Heart right ventricle (tissue), 16 donors: ENCODE results near the gene KPNA1. TPM values are rescaled to one million over a fixed set of nuclear protein-coding genes. Genes with fewer than 3 reads are reported as not detected.

Source experiments
- ATAC-seq, 8 donors: fragments of 200-7000 bp; cut with Tn5 transposase; one replicate each; pipeline ENCODE4 v1.9.1; 2020; ENCODE audit warnings: mild to moderate bottlenecking in 8 of 8, moderate library complexity in 8 of 8, moderate number of reproducible peaks in 1 of 8
- DNase-seq, 2 donors: peaks; one replicate each; pipeline ENCODE4 v3.0.0-alpha.2; 2020
- H3K27ac ChIP-seq, 10 donors: fragments of 200-600 bp; sonication (generic) in 2 of 10; one replicate each; pipeline versions ENCODE4 v1.5.0 to v1.8.0; 2020 to 2022; ENCODE audit warnings: mild to moderate bottlenecking in 3 of 10
- H3K27me3 ChIP-seq, 7 donors: fragments of 200-600 bp; one replicate each; pipeline ENCODE4 v1.8.0; 2021 to 2022; ENCODE audit warnings: mild to moderate bottlenecking in 2 of 7
- H3K36me3 ChIP-seq, 9 donors: fragments of 200-600 bp; sonication (generic) in 1 of 9; one replicate each; pipeline versions ENCODE4 v1.5.0 to v1.8.0; 2020 to 2022; ENCODE audit warnings: mild to moderate bottlenecking in 2 of 9
- H3K4me1 ChIP-seq, 9 donors: fragments of 200-600 bp; sonication (generic) in 1 of 9; one replicate each; pipeline versions ENCODE4 v1.5.0 to v1.8.0; 2020 to 2022; ENCODE audit warnings: mild to moderate bottlenecking in 4 of 9
- H3K4me3 ChIP-seq, 10 donors: fragments of 200-600 bp; sonication (generic) in 2 of 10; one replicate each; pipeline versions ENCODE4 v1.5.0 to v1.8.0; 2020 to 2022; ENCODE audit warnings: mild to moderate bottlenecking in 7 of 10, moderate library complexity in 2 of 10
- H3K9me3 ChIP-seq, 11 donors: fragments of 200-600 bp in 10 of 11; sonication (generic) in 2 of 11; one replicate each; pipeline versions ENCODE4 v1.5.0 to v1.8.0; 2013 to 2022; ENCODE audit warnings: mild to moderate bottlenecking in 2 of 11, control low read depth in 1 of 11, moderate library complexity in 1 of 11
- CTCF ChIP-seq, 9 donors: fragments of 200-600 bp; sonication (generic) in 2 of 9; IDR thresholded peaks; one replicate each; pipeline versions ENCODE4 v1.5.0 to v1.8.0; 2021 to 2022; ENCODE audit warnings: antibody characterized with exemption in 9 of 9, mild to moderate bottlenecking in 5 of 9, moderate library complexity in 1 of 9
- WGBS, 2 donors: extraction: QIAGEN DNeasy Blood & Tissue Kit; methylation state at CpG; one replicate each; pipeline ENCODE4 v1.1.7; 2013; ENCODE audit warnings: inconsistent platforms in 1 of 2; 5-methylcytosine and 5-hydroxymethylcytosine counted together
- intact Hi-C, 10 donors: fragments of 100-400 bp; cut with DNase I; formaldehyde crosslinking; loops; one replicate each; pipeline versions ENCODE4 v1.11.1 to v1.14.2; 2022
- polyA plus RNA-seq, 2 donors: library from polyadenylated mRNA; stranded (reverse); fragments of 200-250 nt; gene quantifications; one replicate each; pipeline ENCODE4 v1.2.3, GENCODE V29; 2013
- total RNA-seq, 10 donors: library from RNA; stranded (reverse); fragmentation: NEBNext Ultra II Directional in 3 of 10; extraction: Animal tissue kit (Norgen Biotek cat#: 25700) in 3 of 10; gene quantifications; one replicate each; pipeline versions ENCODE4 v1.2.1 to v1.2.4, GENCODE V29; 2021 to 2023
- donor health status: Arrhythmogenic right ventricular cardiomyopathy.
- donor health status: ischemic (EF 13 %, LVEDD 7.1; RV severe dilation, severe dysfunction).
- donor health status: healthy with polysubstance abuse.
- donor health status: DM: no; HTN: yes; CAD: no.
- donor health status: DM: no; HTN: no; CAD: no.
- donor health status: ischemic (EF 25% LVEDD 6.9; RV normal size, moderate dysfunction).
- donor health status: ischemic (EF 25% LVEDD 5.7; RV mildly dilated, moderate dysfunction).
- donor health status: healthy.
- donor health status: DM: yes; HTN: yes; CAD: no.
- donor health status: Ischemic cardiomyopathy.
- donor health status: ischemic (EF 35%, LVEDD 5.7; RV mildly dilated, moderate dysfunction).
- donor health status: nonischemic (EF 11% LVEDD 7.7; RV severe dilation, severe dysfunction).
- donor health status: DM: yes; HTN: yes; CAD: no.
- donor health status: PGD.
- donor health status: ischemic (EF 29% LVEDD 5.4; RV normal size, mild dysfunction).
- donor health status: nonischemic (EF 23%, LVEDD 6.1; RV moderate dilation, normal function).

KPNA1 gene
- total and polyA plus RNA-seq, 12 donors: 14.5 to 121 (median 84.1) TPM

DNA sequence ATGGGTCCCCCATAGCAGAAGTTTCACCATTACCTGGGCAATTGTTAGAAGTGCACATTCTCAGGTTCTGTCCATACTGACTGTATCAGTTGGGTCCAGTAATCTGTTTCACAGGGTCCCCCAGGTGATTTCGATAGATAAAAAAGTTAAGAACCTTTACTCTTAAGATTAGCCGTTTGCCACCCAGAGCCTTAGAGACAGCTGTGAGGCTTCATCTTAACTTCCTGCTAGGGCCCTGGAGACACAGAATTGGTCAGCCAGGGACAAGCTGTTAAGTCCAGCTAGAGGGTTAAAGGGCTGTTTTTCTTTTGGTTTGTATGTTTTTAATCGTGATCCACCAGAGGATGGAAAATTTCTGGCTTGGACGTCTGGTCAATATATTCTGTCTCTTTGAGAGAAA lies 124.1 kb downstream of the KPNA1 start:
- WGBS, 2 donors: 48 to 52% methylated on average over 4 of the region's 4 CpGs
- no peak for TF ChIP-seq CTCF (IDR thresholded peaks at IDR 0.05)
- DNase-seq (no peak), ATAC-seq (peak in 7 of 8 donors; percentile 42 to 84 (median 61))
- intact Hi-C loops: loop anchor here in 8 of 10 donors (5.0 to 10.0 kb wide), 6 partner anchors 284 to 404 kb away; partner anchors contain the start of genes PARP14 (in 4 of the 8), HSPBAP1 (in 1 of the 8) and SLC49A4 (in 1 of the 8)
- Histone ChIP-seq H3K9me3 (no peaks in the 10 kb centered on the region), H3K27me3 (no peaks in the 10 kb centered on the region), H3K36me3 (peaks cover 0 to 23% (median 0%) of the 10 kb centered on the region in 9 donors), H3K27ac (peak overlapping the region in 7 of 10 donors; percentile 6 to 64 (median 42)), H3K4me1 (peaks cover 0 to 55% (median 15%) of the 10 kb centered on the region in 9 donors), H3K4me3 (no peak overlapping the region)

DNA sequence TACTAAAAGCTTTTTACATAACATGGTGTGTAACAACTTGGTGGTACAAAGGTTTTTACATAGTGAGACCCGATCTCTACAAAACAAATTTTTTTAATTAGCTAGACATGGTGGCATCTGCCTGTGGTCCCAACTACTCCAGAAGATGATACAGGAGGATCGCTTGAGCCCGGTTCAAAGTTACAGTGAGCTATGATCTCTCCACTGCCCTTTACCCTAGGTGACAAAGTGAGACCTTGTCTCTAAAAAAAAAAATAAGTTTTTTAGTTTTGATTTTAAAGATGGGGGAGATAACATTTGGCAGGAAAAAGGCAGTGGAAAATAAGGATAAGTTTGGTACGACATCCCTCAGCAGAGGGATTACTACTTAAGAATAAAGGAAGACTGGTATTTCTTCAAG lies 124.8 kb downstream of the KPNA1 start:
- 81 to 85% methylated on average over 4 of the region's 4 CpGs for WGBS, 2 donors
- intact Hi-C loops: loop anchor here in 8 of 10 donors (5.0 to 10.0 kb wide), 6 partner anchors 285 to 405 kb away; partner anchors contain the start of genes PARP14 (in 4 of the 8), HSPBAP1 (in 1 of the 8) and SLC49A4 (in 1 of the 8)
- H3K27me3 ChIP-seq: no peaks in the 10 kb centered on the region
- no peaks in the 10 kb centered on the region for H3K9me3 ChIP-seq
- no peak for ATAC-seq
- no peak for DNase-seq
- H3K27ac ChIP-seq: peak overlapping the region in 6 of 10 donors; percentile 32 to 64 (median 44)
- H3K36me3 ChIP-seq: peaks cover 0 to 26% (median 0%) of the 10 kb centered on the region in 9 donors
- H3K4me1 ChIP-seq: peaks cover 0 to 63% (median 17%) of the 10 kb centered on the region in 9 donors
- no peak overlapping the region for H3K4me3 ChIP-seq
- TF ChIP-seq CTCF (IDR thresholded peaks at IDR 0.05): no peak

GRCh38 chr3:122389197-122389596 lies 125.5 kb downstream of the KPNA1 start:
- peaks cover 0 to 26% (median 0%) of the 10 kb centered on the region in 9 donors for H3K36me3 ChIP-seq
- no peak overlapping the region for H3K4me3 ChIP-seq
- H3K27ac ChIP-seq: no peak overlapping the region
- no peak for ATAC-seq
- TF ChIP-seq CTCF (IDR thresholded peaks at IDR 0.05): no peak
- no peaks in the 10 kb centered on the region for H3K9me3 ChIP-seq
- DNase-seq: no peak
- intact Hi-C loops: no loop called here
- H3K27me3 ChIP-seq: no peaks in the 10 kb centered on the region
- H3K4me1 ChIP-seq: peaks cover 0 to 68% (median 21%) of the 10 kb centered on the region in 9 donors

- 81 to 86% methylated on average over 3 of the region's 3 CpGs for WGBS, 2 donors
- peaks cover 0 to 26% (median 0%) of the 10 kb centered on the region in 9 donors for H3K36me3 ChIP-seq
- H3K4me1 ChIP-seq: peaks cover 0 to 61% (median 23%) of the 10 kb centered on the region in 9 donors
- intact Hi-C loops: no loop called here
- H3K27me3 ChIP-seq: no peaks in the 10 kb centered on the region
- H3K27ac ChIP-seq: no peak overlapping the region
- no peaks in the 10 kb centered on the region for H3K9me3 ChIP-seq
- no peak for TF ChIP-seq CTCF (IDR thresholded peaks at IDR 0.05)
- no peak overlapping the region for H3K4me3 ChIP-seq
- no peak for DNase-seq
- ATAC-seq: no peak
Observed at GRCh38 chr3:122387709-122388108, 127.0 kb downstream of the KPNA1 start.
